HG02798 (cell line): ENCODE data around the gene NUP210.
"Not testable (repeated sequence)": the region's sequence is repeated elsewhere in the genome, so short reads cannot be mapped to it uniquely, and the experiment has no call there.

Experiments used
- ATAC-seq: cut with Tn5 transposase; IDR thresholded peaks from one replicate; pipeline ENCODE4 v1.9.1; 2021; ENCODE audit warnings: mild to moderate bottlenecking; ENCODE audit not compliant: unreplicated experiment, poor library complexity

The NUP210 gene

GRCh38 chr3:13420045-13420830 lies at the start of gene NUP210:
Gene NUP210, minus strand, starts transcription at chr3:13420322. Its CDS starts 96 bp downstream, at chr3:13420226.
- peak; percentile 67 for ATAC-seq

DNA sequence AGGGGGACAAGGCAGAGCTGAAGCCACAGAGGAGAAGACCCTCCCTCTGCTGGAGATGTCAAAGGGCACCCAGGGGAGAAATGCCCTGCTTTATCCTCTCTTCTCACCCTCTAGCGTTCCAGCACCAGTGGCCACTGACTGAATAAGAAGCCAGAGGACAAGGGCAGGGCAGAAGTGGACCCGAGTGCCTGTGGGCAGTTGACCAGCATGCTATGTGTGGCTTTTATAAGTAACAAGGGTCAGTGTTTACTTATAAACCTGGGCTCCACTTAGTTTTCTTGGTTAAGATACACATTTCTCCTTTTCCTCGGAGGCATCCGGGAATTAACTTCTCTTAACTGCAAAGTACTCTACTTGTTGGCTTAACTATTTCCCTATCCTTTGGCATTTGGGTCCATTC lies 46.7 kb upstream of the NUP210 start:
- no peak for ATAC-seq

DNA sequence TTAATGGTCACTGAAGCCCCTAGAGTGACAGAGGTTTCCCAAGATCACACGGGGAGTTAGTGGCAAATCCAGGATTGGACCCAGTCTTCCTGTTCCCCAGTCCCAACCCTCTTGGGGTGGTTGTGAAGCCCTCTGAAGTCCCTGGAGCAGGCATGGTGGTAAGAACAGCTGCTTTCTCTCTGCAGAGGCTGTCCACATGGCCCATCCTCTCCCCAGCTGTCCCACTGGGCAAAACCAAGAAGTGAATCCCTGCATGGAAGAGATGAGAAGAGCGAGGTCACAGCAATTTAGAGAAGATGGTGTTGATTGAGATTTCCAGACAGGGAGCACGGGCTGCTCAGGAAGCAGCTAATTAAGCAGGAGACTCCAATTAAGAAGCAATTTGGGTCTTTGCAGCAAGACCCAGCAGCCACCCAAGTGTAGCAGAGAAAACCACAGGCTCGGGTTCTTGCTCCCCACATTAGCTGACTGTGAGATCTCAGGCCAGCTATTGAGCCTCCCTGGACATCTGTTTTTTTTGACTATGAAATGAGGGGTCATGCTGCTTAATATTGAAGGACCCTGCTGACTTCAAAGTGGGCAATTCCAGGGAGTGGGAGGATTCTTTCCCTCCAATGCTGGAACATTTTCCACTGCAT lies 45.2 kb upstream of the NUP210 start:
- no peak for ATAC-seq

DNA sequence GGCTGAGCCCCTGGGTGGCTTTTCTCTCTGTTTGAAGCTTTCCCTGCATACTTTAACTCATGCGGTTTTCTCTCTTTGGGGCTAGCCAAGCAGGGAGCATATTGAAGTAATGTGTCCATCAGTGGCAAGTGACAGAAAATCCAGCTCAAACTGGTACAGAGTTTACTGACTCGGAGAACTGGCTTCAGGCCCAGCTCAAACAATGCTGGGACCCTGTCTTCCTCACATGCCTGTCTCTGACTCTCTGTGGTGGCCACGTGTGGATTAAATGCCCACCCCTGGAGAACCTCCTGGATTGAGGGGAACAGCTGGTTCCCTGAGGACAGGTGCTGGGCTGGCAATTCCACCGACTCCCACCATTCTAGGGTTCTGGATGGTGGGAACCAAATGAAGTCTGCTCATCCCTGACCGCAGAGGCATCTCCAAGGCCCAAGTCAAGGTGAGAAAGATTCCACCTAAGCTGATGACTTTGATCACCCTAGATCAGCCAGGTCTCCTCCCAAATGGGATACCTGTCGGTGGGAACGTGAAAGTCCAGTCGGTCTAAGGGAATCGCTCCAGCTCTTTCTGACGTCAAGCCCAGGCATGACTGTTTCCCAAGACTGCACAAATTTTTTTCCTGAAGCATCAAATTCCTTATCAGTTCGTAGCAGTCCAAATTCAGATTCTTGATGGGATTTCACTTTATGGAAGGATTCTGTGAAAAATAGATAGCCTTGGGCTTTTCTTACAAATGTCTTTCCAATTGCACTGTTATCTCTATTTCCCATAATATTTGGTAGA lies 43.7 kb upstream of the NUP210 start:
- ATAC-seq = no peak

- ATAC-seq = no peak
Measured at GRCh38 chr3:13462822-13463221, 42.7 kb upstream of the NUP210 start.

- no peak for ATAC-seq
Measured at GRCh38 chr3:13462125-13462629, 42.1 kb upstream of the NUP210 start.

- no peak for ATAC-seq
Measured at GRCh38 chr3:13461169-13462124, 41.3 kb upstream of the NUP210 start.

- ATAC-seq = no peak
Measured at GRCh38 chr3:13460341-13460736, 40.2 kb upstream of the NUP210 start.

DNA sequence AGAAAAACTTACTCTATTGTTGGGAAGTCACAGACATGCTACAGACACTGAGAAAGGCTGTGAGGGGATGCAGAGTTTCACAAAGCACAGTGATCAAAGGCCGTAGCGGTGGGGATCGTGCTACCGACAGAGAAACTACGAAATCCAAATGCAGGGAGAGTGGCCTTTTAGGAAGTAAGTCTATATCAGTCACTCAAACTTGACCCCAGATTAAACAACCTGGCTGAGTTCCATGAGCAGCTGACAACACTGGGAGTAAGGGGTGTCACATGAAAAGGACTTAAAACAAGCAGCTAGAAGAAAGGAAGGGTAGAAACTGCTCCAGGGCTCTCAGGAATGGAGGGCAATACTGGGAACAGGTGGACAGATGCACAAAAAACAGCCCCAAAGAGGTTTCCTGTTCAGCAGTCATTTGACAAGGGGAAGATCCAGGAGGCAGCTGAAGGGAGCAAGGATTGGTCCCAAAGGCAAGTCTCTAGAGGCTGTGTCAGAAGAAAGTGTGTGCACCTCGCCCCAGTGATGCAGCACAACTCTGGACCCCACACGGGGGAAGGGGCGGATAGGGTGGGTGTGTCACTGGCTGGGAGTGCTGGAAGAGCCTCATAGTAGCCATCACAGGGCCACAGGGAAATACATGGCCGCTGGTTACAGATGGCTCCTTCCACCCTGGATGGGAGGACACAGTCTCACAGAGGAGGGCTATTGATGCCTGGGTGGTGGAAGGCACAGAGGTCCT lies 39.7 kb upstream of the NUP210 start:
- no peak for ATAC-seq

GRCh38 chr3:13457593-13457992 lies 37.5 kb upstream of the NUP210 start:
- no peak for ATAC-seq

DNA sequence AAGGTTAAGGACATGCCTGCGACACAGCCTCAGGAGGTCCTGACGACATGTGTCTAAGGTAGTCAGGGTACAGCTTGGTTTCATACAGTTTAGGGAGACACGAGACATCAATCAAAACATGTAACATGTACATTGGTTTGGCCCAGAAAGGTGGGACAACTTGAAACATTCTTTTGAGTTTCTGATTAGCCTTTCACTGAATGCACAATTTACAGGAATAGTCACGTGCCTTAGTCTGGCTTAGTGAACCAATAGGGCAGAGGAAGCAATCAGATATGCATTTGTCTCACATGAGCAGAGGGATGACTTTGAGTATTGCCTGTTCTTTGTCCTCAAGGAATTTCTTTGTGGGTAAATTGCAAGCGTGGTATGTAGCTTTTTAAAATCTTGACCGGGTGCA lies 35.5 kb upstream of the NUP210 start:
- ATAC-seq = no peak

GRCh38 chr3:13452490-13453335 lies 32.6 kb upstream of the NUP210 start:
- no peak for ATAC-seq

DNA sequence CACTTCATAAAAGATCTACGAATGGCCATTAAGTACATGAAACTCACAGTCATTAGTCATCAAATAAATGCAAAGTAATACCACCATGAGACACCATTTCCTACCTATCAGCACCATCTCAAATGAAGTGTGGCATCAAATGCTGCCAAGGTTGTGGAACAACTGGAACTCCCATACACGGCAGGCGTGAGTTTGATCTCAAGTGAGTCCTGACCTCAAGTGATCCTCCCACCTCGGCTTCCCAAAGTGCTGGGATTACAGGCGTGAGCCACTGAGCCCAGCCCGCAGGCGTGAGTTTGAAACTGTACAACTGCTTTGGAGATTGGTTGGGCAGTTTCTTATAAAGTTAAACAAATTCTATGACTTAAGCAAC lies 31.2 kb upstream of the NUP210 start:
- peak; percentile 1 for ATAC-seq

GRCh38 chr3:13442882-13443281 lies 22.8 kb upstream of the NUP210 start:
- ATAC-seq = not testable (repeated sequence)

DNA sequence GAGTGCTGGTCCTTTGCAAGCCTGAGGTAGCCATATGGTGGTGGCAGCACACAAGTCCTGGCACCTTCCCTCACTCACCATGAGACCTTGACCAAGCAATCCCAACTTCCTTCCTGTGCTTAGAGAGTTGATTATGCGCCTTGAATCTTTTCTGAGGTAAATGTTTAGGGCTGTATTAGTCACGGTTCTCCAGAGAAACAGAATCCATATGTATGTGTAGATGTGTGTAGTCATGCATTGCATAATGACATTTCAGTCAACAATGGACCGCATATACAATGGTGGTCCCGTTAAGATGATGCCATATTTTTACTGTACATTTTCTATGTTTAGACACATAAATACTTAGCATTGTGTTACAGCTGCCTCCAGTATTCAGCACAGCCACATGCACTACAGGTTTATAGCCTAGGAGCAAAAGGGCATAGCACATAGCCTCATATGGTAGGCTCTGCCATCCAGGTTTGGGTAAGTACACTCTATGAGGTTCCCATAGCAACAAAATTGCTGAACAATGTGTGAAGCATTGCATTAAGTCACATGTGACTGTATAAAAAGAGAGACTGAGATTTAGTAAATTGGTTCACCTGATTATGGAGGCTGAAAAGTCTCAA lies 20.2 kb upstream of the NUP210 start:
- ATAC-seq = no peak

DNA sequence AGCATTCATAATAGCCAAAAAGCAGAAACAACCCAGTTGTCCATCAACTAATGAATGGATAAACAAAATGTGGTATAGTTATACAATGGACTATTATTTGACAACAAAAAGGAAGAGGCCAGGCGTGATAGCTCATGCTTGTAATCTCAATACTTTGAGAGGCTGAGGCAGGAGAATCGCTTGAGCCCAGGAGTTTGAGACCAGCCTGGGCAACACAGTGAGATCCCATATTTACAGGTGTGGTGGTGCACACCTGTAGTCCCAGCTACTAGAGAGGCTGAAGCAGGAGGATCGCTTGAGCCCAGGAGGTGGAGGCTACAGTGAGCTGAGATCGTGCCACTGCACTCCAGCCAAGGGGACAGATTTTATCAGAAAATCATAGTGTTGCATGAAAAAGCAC lies 16.1 kb upstream of the NUP210 start:
- ATAC-seq = not testable (repeated sequence)

GRCh38 chr3:13433912-13434311 lies 13.8 kb upstream of the NUP210 start:
- ATAC-seq = no peak

DNA sequence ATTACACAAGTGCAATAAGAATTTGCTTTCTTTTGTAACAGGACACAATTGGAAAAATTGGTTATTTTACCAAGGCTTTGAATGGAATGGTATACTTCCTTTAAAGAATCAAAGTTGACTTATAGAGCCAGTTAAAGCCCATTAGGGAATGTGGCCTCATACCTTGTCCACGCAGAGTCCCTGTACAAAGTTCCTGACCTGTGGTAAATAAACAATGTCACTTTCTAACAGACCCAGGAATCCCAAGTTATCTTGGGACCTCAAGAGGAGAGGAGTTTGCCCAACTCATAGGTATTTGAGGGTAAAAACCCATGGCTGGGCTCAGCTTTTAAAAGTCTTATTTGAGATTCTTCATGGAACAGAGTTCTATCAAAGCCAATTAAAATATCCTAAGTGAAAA lies 12.0 kb upstream of the NUP210 start:
- ATAC-seq = no peak
